Measurements from ENCODE around the gene MIA2.

DNA sequence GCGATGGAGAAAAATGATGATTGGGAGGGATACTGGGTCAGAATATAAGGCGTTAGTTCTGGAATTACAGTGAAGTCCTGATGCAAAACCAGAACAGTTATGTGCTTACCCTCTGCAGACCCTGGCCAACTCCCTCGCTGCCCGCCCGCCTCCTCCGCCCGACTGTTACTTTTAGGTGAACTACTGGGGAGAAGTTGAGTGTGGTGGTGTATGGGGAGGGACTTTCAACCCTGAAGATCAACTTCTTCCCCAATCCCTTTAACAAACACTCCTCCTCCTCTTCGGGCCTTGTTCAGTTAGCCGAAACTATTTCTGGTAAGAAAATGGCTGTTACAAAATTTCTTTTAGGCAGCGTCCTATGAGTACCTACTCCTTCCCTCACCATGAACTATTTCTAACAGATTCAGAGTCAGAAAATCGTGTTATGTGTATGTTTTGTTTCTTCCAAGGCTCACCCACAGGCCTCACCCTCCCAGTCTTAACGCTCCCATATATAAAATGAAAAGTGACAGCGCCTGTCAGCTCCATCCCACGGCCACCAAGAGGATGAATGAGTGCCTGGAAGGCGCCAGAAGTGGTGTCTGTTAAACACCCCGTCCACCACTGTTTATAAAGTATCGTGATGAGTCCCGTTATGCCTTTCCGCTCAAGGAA is 197.2 kb downstream of the MIA2 start:
- TF ChIP-seq, protein P1, sequence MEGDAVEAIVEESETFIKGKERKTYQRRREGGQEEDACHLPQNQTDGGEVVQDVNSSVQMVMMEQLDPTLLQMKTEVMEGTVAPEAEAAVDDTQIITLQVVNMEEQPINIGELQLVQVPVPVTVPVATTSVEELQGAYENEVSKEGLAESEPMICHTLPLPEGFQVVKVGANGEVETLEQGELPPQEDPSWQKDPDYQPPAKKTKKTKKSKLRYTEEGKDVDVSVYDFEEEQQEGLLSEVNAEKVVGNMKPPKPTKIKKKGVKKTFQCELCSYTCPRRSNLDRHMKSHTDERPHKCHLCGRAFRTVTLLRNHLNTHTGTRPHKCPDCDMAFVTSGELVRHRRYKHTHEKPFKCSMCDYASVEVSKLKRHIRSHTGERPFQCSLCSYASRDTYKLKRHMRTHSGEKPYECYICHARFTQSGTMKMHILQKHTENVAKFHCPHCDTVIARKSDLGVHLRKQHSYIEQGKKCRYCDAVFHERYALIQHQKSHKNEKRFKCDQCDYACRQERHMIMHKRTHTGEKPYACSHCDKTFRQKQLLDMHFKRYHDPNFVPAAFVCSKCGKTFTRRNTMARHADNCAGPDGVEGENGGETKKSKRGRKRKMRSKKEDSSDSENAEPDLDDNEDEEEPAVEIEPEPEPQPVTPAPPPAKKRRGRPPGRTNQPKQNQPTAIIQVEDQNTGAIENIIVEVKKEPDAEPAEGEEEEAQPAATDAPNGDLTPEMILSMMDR (IDR thresholded peaks at IDR 0.05), result no peak
- TF ChIP-seq POLR2A (IDR thresholded peaks at IDR 0.05), result no peak

Measured in right lobe of liver (tissue), 4 donors.